NT2/D1 (cell line): ENCODE data around the gene GPR152.
"Not testable (repeated sequence)": the region's sequence is repeated elsewhere in the genome, so short reads cannot be mapped to it uniquely, and the experiment has no call there.

Experiments used
- DNase-seq: peaks from one replicate; pipeline ENCODE4 v3.0.0-alpha.2; 2011; ENCODE audit warnings: low read depth, low spot score
- H3K27me3 ChIP-seq: 2 replicates; pipeline ENCODE4 v1.6.0; 2011; ENCODE audit warnings: mild to moderate bottlenecking; ENCODE audit not compliant: insufficient read length, insufficient read depth
- H3K36me3 ChIP-seq: 2 replicates; pipeline ENCODE4 v1.6.1; 2011; ENCODE audit warnings: mild to moderate bottlenecking, low read length, mixed read lengths; ENCODE audit not compliant: insufficient read depth, insufficient read length
- H3K4me1 ChIP-seq: 2 replicates; pipeline ENCODE4 v1.5.1; 2011; ENCODE audit not compliant: insufficient read depth, insufficient read length
- H3K4me3 ChIP-seq: 2 replicates; pipeline ENCODE4 v1.5.1; 2011; ENCODE audit warnings: low read depth; ENCODE audit not compliant: insufficient read length
- H3K9ac ChIP-seq: 2 replicates; pipeline ENCODE4 v1.6.0; 2011; ENCODE audit warnings: low read depth; ENCODE audit not compliant: insufficient read length
- H3K9me3 ChIP-seq: 2 replicates; pipeline ENCODE4 v1.5.1; 2011; ENCODE audit warnings: mild to moderate bottlenecking, low read length; ENCODE audit not compliant: insufficient read depth
- SUZ12 ChIP-seq: IDR thresholded peaks from 2 replicates; pipeline ENCODE4 v1.6.1; 2011; ENCODE audit not compliant: insufficient read length, insufficient read depth; ENCODE audit errors: extremely low read depth
- YY1 ChIP-seq: IDR thresholded peaks from 2 replicates; pipeline ENCODE4 v1.6.1; 2011; ENCODE audit not compliant: insufficient read length, insufficient read depth
- ZNF274 ChIP-seq: IDR thresholded peaks from 2 replicates; pipeline ENCODE4 v1.6.1; 2011; ENCODE audit warnings: mild to moderate bottlenecking, low read depth, low read length

The GPR152 gene

GRCh38 chr11:67405196-67405567 lies 47.3 kb downstream of the GPR152 start:
- Histone ChIP-seq H3K9me3 (no peaks in the 10 kb centered on the region), H3K36me3 (peaks cover 6% of the 10 kb centered on the region), H3K27me3 (peaks cover 34% of the 10 kb centered on the region), H3K4me3 (no peak overlapping the region), H3K4me1 (peaks cover 36% of the 10 kb centered on the region), H3K9ac (no peak overlapping the region)
- no peak for DNase-seq
- no peak for TF ChIP-seq ZNF274

- H3K4me1 ChIP-seq = peaks cover 32% of the 10 kb centered on the region
- no peak overlapping the region for H3K4me3 ChIP-seq
- TF ChIP-seq YY1 (no peak), ZNF274 (no peak), SUZ12 (no peak)
- peaks cover 10% of the 10 kb centered on the region for H3K36me3 ChIP-seq
- no peak for DNase-seq
- peaks cover 34% of the 10 kb centered on the region for H3K27me3 ChIP-seq
- H3K9me3 ChIP-seq = no peaks in the 10 kb centered on the region
- peak overlapping the region; percentile 23 for H3K9ac ChIP-seq
These were observed 47.9 kb downstream of the GPR152 start for GRCh38 chr11:67404515-67405195.

- not testable (repeated sequence) for DNase-seq, H3K4me3 ChIP-seq, H3K9me3 ChIP-seq
- H3K9ac ChIP-seq = peak overlapping the region; percentile 14
- peaks cover 25% of the 10 kb centered on the region for H3K36me3 ChIP-seq
- H3K27me3 ChIP-seq = peaks cover 30% of the 10 kb centered on the region
- H3K4me1 ChIP-seq = peaks cover 26% of the 10 kb centered on the region
These were observed 49.4 kb downstream of the GPR152 start for GRCh38 chr11:67403085-67403484.

GRCh38 chr11:67402192-67402839 lies 50.2 kb downstream of the GPR152 start:
- peak overlapping the region; percentile 79 for H3K9ac ChIP-seq
- DNase-seq = not testable (repeated sequence)

GRCh38 chr11:67401495-67402191 lies 50.9 kb downstream of the GPR152 start, which contains the start of gene PPP1CA:
TSS of gene PPP1CA (minus strand) at chr11:67401858. CDS start at chr11:67401782, 76 bp downstream.
- peak; percentile 89 for DNase-seq
- Histone ChIP-seq H3K27me3 (peaks cover 16% of the 10 kb centered on the region), H3K4me1 (peaks cover 28% of the 10 kb centered on the region), H3K4me3 (peak within 1 kb of the TSS; percentile 89), H3K36me3 (peaks cover 40% of the 10 kb centered on the region), H3K9ac (peak within 1 kb of the TSS; percentile 99), H3K9me3 (no peaks in the 10 kb centered on the region)
- TF ChIP-seq SUZ12 = no peak
- TF ChIP-seq YY1 = no peak
- TF ChIP-seq ZNF274 = no peak

More at GRCh38 chr11:67402192-67402839, 50.2 kb downstream of the GPR152 start:
- peaks cover 33% of the 10 kb centered on the region for H3K36me3 ChIP-seq
- H3K4me3 ChIP-seq, H3K9me3 ChIP-seq: not testable (repeated sequence)
- H3K27me3 ChIP-seq = peaks cover 22% of the 10 kb centered on the region
- H3K4me1 ChIP-seq = peaks cover 28% of the 10 kb centered on the region
